Vagina (tissue), 2 donors: Measurements from ENCODE around the gene SIRT7.

Experiments
- CTCF ChIP-seq, 3 experiments: fragments of 450-650 bp in 2 of 3; fragments of 200-600 bp in 1 of 3; sonication (generic) in 1 of 3; IDR thresholded peaks; one replicate each; pipeline ENCODE4 v1.5.1; 2017 to 2019; ENCODE audit warnings: antibody characterized with exemption in 3 of 3, mild to moderate bottlenecking in 2 of 3, moderate library complexity in 2 of 3
- POLR2A ChIP-seq, 2 donors: fragments of 450-650 bp; IDR thresholded peaks; one replicate each; pipeline ENCODE4 v1.6.1; 2017; ENCODE audit warnings: antibody characterized with exemption in 2 of 2, mild to moderate bottlenecking in 2 of 2, moderate library complexity in 2 of 2

GRCh38 chr17:81910840-81911276, 7.1 kb downstream of the SIRT7 start:
- no peak for TF ChIP-seq POLR2A (IDR thresholded peaks at IDR 0.05)
- TF ChIP-seq CTCF (IDR thresholded peaks at IDR 0.05): no peak
